MCF 10A (cell line): ENCODE results near the gene PHACTR3. TPM values are rescaled to one million over a fixed set of nuclear protein-coding genes. Genes with fewer than 3 reads are reported as not detected.

ENCODE experiments used
- BruUV-seq: library from RNA; stranded (reverse); fragments of 400-500 nt; replicated peaks from 2 replicates; lab custom pipeline; 2021; lab: Mats Ljungman, UMichigan
- CTCF ChIA-PET: fragments of 300-600 bp; sonication (Branson Sonifier 250); formaldehyde crosslinking; extraction: SDS; loops from one replicate; lab custom pipeline; 2021; ENCODE audit warnings: antibody characterized with exemption, inconsistent platforms; lab: Yijun Ruan, JAX
- POLR2A ChIA-PET: fragments of 300-600, 350-650 bp; sonication (Branson Sonifier 250); formaldehyde crosslinking; extraction: SDS; loops from one replicate; lab custom pipeline; 2020; ENCODE audit warnings: antibody characterized with exemption, inconsistent platforms; lab: Yijun Ruan, JAX
- DNase-seq: peaks from one replicate; pipeline ENCODE4 v3.0.0-alpha.2; 2018; ENCODE audit not compliant: unreplicated experiment
- H3K27ac Mint-ChIP-seq: one replicate; pipeline ENCODE4 v1.8.0; 2022; ENCODE audit warnings: mild to moderate bottlenecking, low read depth, mixed read lengths; ENCODE audit not compliant: unreplicated experiment
- H3K27me3 Mint-ChIP-seq: one replicate; pipeline ENCODE4 v1.8.0; 2022; ENCODE audit warnings: mixed read lengths; ENCODE audit not compliant: insufficient read depth, unreplicated experiment
- H3K36me3 Mint-ChIP-seq: one replicate; pipeline ENCODE4 v1.8.0; 2022; ENCODE audit warnings: mild to moderate bottlenecking, moderate library complexity, mixed read lengths; ENCODE audit not compliant: insufficient read depth, unreplicated experiment
- H3K4me1 Mint-ChIP-seq: one replicate; pipeline ENCODE4 v1.8.0; 2022; ENCODE audit warnings: mixed read lengths; ENCODE audit not compliant: insufficient read depth, unreplicated experiment
- H3K4me3 Mint-ChIP-seq: one replicate; pipeline ENCODE4 v1.8.0; 2022; ENCODE audit warnings: mild to moderate bottlenecking, moderate library complexity, mixed read lengths; ENCODE audit not compliant: unreplicated experiment
- H3K9me3 Mint-ChIP-seq: one replicate; pipeline ENCODE4 v1.8.0; 2022; ENCODE audit warnings: mixed read lengths; ENCODE audit not compliant: unreplicated experiment
- intact Hi-C: fragments of 100-400 bp; cut with micrococcal nuclease; formaldehyde crosslinking; loops from 2 replicates; pipeline ENCODE4 v1.14.1; 2022
- total RNA-seq: library from RNA; stranded (reverse); gene quantifications from 2 replicates; pipeline ENCODE4 v1.2.3, GENCODE V29; 2022
- TF ChIP-seq, protein P1 (sequence below): fragments of 200-600 bp; IDR thresholded peaks from one replicate; pipeline ENCODE4 v1.8.0; 2022; ENCODE audit warnings: antibody characterized with exemption, mild to moderate bottlenecking; ENCODE audit not compliant: unreplicated experiment

Gene PHACTR3
- total RNA-seq, 1 experiment from 2014 or later = 22.8 TPM

DNA sequence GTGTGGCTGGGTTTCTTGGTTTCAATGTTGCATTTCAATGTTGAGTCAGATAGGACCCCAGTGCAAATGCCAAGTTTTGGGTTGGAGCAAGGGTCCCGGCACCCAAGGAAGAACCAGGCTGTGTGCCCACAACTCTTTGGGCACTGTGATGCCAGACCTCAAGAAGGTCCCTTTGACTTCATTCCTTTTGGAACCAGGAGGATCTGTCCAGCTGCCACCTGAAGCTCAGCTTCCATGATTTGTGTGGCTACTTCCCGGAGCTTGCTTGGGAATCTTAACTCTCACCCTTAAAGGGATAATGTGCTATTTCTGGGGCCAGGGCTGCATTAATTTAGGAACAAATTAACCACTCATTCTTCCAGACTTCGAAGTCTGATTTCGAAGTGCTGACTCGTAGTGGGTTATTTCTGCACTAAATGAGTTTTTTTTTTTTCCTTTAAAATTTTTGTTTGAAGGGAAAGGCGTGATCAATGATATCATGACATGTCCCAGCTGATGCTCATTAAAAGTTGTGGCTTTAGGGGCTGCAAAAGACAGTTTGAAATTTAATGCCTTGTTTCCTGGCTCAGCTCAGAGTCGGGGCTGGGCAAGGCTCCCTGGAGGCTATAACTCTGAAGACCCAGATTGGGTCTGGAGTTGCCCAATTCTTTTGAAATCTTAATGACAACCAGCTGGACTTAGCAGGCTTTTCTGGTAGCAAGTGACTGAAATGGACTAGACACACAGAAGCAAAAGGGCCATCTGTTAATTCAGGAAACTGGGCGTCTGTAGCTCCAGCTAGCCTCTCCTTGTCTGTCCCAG, 24.0 kb upstream of the PHACTR3 start:
- DNase-seq = no peak
- no peak overlapping the region for H3K4me3 Mint-ChIP-seq
- intact Hi-C loops = no loop called here
- TF ChIP-seq, protein P1, sequence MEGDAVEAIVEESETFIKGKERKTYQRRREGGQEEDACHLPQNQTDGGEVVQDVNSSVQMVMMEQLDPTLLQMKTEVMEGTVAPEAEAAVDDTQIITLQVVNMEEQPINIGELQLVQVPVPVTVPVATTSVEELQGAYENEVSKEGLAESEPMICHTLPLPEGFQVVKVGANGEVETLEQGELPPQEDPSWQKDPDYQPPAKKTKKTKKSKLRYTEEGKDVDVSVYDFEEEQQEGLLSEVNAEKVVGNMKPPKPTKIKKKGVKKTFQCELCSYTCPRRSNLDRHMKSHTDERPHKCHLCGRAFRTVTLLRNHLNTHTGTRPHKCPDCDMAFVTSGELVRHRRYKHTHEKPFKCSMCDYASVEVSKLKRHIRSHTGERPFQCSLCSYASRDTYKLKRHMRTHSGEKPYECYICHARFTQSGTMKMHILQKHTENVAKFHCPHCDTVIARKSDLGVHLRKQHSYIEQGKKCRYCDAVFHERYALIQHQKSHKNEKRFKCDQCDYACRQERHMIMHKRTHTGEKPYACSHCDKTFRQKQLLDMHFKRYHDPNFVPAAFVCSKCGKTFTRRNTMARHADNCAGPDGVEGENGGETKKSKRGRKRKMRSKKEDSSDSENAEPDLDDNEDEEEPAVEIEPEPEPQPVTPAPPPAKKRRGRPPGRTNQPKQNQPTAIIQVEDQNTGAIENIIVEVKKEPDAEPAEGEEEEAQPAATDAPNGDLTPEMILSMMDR = no peak
- H3K27me3 Mint-ChIP-seq = peaks cover 45% of the 10 kb centered on the region
- no peaks in the 10 kb centered on the region for H3K4me1 Mint-ChIP-seq
- no peaks in the 10 kb centered on the region for H3K9me3 Mint-ChIP-seq
- ChIA-PET POLR2A (no interaction called here), CTCF (interaction anchor here (0.6 to 12.8 kb wide), 5 partner anchors 8 to 562 kb away, joined by 4 to 165 read pairs (median 6); no protein-coding TSS in a partner anchor)
- H3K27ac Mint-ChIP-seq = no peak overlapping the region
- no TSS peak for BruUV-seq
- no peaks in the 10 kb centered on the region for H3K36me3 Mint-ChIP-seq

DNA sequence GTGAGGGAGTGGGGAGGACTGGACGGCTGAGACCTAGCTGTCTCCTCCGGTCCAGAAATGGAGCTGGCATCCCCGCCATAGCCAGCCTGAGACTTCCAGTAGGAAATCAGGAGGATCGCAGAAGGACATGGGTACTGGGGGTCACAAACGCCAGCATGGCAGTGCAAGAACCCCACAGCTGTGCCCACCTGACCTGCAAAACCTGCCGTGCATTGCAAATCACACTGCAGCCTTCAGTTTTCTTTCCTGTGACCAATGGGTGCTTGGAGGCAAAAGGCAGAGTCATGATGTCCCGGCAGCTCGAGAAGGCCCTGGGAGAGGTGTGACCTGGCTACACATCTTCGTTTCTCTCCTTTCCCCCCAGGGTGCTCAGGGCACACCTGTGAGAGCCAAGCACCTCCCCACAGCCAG, 23.3 kb upstream of the PHACTR3 start:
- ChIA-PET POLR2A (no interaction called here), CTCF (interaction anchor here (0.6 to 12.8 kb wide), 4 partner anchors 9 to 71 kb away, joined by 4 to 165 read pairs (median 8); no protein-coding TSS in a partner anchor)
- no TSS peak for BruUV-seq
- DNase-seq = no peak
- intact Hi-C loops = no loop called here
- Mint-ChIP-seq H3K27me3 (peaks cover 45% of the 10 kb centered on the region), H3K36me3 (no peaks in the 10 kb centered on the region), H3K9me3 (no peaks in the 10 kb centered on the region), H3K4me1 (no peaks in the 10 kb centered on the region), H3K4me3 (no peak overlapping the region), H3K27ac (no peak overlapping the region)
- TF ChIP-seq, protein P1 = no peak

DNA sequence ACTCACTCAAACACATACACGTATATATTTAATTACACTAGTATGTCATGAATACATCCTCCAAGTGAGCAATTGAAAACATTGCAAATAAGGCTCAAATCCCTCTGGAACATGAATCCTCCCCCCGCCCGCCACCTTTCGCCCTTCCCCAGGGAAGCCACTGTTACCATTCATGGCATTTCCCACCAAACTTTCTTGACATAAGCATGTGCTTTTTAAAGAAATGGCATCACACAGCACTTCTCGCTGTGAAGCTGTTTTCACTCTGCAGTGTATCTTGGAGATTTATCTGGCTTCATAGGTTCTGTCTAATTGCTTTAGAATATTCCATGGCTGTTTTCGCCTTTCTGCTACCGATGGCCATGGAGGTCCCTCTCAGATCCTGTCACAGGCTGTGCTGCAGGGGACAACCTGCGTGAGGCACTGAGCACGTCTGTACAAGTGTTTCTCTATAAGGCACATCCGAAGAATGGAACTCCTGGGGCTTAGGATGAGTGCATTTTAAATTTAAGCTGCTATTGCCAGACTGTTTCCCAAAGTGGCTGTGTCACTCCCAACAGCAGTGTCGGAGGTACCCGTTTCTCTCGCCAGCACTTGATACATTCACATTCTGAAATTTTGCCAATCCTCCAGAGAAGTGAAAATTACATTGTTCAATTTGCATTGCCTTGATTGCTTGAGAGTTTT, 22.2 kb upstream of the PHACTR3 start:
- TF ChIP-seq, protein P1 = no peak
- Mint-ChIP-seq H3K9me3 (no peaks in the 10 kb centered on the region), H3K27me3 (peaks cover 48% of the 10 kb centered on the region), H3K27ac (no peak overlapping the region), H3K36me3 (peaks cover 2% of the 10 kb centered on the region), H3K4me1 (no peaks in the 10 kb centered on the region), H3K4me3 (no peak overlapping the region)
- intact Hi-C loops = no loop called here
- CTCF ChIA-PET = interaction anchor here (0.8 to 12.8 kb wide), 6 partner anchors 10 to 183 kb away, joined by 3 to 165 read pairs (median 8); no protein-coding TSS in a partner anchor
- POLR2A ChIA-PET = no interaction called here
- BruUV-seq = no TSS peak
- DNase-seq = no peak
